GM20000 (cell line): ENCODE measurements around the gene SP140L.
"Not testable (repeated sequence)": the region's sequence is repeated elsewhere in the genome, so short reads cannot be mapped to it uniquely, and the experiment has no call there.

Experiments used
- DNase-seq: peaks from one replicate; pipeline ENCODE4 v3.0.0; 2012; ENCODE audit warnings: low spot score
- TF ChIP-seq, protein P1 (sequence below): IDR thresholded peaks from 2 replicates; pipeline ENCODE4 v1.5.1; 2012; ENCODE audit warnings: mild to moderate bottlenecking, control low read depth; ENCODE audit errors: extremely low read depth, missing control alignments

The SP140L gene

DNA sequence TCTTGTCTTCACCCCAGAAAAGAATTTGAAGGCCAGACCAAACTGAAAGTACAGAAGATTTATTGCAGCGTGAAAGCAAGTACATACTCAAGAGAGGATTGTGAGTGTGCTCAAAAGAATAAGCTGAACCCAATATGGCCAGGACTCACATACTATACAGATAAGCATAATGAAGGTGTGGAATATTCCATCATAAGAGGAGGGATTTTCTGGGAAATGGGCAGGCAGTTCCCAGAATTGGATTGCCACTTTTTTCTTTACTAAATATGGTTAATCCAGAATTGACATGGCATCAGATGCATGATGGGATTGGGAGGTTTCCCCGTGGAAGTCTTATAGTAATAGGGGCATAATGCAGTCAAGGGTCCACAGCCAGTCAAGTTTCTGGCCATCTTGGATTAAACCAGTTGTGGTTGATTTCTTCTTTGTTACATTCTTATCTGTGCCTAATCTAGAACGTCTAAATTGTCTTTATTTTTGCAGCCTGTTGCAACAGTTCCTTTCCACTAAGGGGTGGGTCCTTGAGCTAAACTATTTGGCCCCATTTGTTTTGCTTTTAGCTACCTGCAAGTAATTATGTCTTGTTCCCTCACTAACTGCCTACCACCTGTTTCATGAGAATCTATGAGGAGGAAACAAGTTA lies 9.0 kb downstream of the SP140L start:
- DNase-seq, result no peak
- TF ChIP-seq, protein P1, sequence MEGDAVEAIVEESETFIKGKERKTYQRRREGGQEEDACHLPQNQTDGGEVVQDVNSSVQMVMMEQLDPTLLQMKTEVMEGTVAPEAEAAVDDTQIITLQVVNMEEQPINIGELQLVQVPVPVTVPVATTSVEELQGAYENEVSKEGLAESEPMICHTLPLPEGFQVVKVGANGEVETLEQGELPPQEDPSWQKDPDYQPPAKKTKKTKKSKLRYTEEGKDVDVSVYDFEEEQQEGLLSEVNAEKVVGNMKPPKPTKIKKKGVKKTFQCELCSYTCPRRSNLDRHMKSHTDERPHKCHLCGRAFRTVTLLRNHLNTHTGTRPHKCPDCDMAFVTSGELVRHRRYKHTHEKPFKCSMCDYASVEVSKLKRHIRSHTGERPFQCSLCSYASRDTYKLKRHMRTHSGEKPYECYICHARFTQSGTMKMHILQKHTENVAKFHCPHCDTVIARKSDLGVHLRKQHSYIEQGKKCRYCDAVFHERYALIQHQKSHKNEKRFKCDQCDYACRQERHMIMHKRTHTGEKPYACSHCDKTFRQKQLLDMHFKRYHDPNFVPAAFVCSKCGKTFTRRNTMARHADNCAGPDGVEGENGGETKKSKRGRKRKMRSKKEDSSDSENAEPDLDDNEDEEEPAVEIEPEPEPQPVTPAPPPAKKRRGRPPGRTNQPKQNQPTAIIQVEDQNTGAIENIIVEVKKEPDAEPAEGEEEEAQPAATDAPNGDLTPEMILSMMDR, result no peak

DNA sequence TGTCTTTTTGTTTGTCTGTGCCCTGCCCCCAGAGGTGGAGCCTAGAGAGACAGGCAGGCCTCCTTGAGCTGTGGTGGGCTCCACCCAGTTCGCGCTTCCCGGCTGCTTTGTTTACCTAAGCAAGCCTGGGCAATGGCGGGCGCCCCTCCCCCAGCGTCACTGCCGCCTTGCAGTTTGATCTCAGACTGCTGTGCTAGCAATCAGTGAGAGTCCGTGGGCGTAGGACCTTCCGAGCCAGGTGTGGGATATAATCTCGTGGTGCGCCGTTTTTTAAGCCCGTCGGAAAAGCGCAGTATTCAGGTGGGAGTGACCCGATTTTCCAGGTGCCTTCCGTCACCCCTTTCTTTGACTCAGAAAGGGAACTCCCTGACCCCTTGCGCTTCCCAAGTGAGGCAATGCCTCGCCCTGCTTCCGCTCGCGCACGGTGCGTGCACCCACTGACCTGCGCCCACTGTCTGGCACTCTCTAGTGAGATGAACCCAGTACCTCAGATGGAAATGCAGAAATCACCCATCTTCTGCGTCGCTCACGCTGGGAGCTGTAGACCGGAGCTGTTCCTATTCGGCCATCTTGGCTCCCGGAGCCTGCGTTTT lies 15.0 kb downstream of the SP140L start:
- DNase-seq, result not testable (repeated sequence)

DNA sequence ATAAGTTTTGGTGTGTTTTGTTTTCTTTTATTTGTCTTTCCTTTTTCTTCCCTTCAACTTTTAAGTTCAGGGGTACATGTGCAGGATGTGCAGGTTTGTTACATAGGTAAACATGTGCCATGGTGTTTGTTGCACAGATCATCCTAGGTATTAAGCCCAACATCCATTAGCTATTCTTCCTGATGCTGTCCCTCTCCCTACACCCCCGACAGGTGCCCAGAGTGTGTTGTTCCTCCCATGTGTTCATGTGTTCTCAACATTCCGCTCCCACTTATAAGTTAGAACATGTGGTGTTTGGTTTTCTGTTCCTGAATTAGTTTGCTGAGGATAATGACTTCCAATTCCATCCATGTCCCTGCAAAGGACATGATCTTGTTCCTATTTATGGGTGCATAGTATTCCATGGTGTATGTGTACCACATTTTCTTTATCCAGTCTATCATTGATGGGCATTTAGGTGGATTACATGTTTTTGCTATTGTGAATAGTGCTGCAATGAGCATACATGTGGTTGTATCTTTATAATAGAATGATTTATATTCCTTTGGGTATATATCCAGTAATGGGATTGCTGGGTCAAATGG lies 16.1 kb downstream of the SP140L start:
- DNase-seq, result not testable (repeated sequence)

DNA sequence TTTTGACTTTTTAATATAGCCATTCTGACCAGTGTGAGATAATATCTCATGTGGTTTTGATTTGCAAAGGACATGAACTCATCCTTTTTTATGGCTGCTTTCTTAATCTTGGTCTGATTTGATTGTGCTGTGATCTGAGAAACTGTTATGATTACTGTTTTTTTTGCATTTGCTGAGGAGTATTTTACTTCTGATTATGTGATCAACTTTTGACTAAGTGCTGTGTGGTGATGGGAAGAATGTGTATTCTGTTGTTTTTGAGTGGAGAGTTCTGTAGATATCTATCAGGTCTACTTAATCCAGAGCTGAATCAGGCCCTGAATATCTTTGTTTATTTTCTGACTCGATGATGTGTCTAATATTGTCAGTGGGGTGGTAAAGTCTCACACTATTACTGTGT lies 16.8 kb downstream of the SP140L start:
- TF ChIP-seq, protein P1, result no peak
- DNase-seq, result no peak

DNA sequence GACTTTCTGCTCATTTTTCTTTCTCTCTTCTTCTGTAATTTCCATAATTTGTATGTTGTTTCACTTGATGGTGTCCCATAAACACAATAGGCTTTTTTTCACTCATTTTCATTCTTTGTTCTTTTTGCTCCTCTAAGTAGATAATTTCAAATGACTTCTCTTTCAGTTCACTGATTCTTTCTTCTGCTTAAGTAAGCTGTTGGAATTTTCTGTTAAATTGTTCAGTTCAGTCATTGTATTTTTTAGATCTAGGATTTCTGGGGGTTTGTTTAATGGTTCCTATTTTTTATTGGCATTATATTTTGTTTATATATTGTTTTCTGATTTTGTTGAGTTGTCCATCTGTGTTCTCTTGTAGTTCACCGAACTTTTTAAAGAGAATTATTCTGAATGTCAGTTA lies 19.5 kb downstream of the SP140L start:
- TF ChIP-seq, protein P1, result no peak
- no peak for DNase-seq

DNA sequence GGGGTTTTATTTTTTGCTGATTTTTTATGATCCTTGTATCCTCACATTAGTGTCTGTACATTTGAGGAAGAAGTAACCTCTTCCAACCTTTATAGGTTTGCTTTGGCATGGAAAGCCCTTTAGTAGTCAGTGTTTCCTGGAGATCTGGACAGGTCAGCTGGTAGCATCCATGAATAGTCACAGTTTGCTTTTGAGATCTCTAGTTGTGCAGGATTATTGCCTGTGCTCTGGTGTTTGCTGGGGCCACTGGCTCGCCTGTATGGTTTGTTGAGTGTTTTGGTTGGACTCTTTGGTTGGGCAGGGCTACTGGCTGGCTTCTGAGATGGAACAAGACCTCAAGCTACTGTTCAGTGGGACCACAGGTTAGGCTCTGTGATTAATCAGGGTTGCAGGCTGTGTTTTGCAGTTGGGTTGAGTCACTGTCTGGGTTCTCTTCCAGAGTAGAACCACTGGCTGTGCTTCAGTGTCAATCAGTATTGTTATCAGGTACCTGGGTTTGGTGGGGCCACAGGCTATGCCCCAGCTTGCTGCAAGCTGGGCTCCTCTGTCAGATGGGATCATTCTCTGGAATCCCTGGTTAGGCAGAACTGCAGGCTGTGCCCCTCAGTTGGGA lies 20.0 kb downstream of the SP140L start:
- DNase-seq, result no peak
- TF ChIP-seq, protein P1, result no peak

DNA sequence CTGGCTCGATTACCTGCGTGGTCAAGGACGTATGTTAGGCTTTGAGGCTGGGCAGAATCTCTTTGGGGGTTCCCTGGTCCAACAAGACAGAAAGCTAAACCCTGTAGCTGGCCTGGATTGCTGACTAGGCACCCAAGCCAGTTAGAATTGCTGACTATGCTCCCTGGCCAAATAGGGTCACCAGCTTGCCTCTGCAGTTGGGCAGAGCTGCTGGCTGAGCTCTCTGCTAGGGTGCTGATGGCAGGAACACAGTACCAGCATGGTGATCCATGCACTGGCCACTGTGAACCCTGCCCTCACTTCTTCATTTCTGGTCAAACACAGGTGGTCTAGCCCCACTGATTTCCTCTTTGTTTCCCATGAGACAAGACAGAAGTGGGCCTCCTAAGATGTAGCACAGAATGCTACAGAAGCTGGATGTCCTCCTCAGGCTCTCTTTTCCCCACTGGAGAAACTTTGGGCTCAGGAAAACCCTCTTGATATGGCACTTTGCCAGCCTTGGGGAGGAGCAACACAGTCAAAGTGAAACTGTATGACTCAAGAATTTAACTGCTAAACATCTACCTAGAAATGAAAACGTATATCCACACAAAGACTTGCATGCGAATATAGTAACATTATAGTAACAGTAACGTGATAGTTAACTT lies 20.8 kb downstream of the SP140L start:
- TF ChIP-seq, protein P1, result no peak
- DNase-seq, result peak; percentile 47

DNA sequence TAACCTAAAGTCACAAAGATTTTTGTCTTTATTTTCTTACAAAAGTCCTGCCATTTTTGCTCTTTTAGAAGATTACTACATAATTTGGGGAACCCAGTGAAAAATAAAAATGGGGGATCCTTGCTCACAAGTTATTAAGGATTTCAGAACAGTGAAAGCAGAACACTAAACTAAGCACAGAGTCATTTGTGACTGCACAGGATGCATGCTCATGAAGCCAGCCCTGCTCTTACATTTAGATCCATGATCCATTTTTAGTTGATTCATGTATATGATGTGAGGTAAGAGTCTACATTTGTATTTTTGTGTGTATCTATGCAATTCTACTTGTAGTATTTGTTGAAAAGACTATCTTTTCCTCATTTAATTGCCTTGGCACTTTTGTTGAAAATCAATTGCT lies 21.8 kb downstream of the SP140L start:
- TF ChIP-seq, protein P1, result no peak
- no peak for DNase-seq
